Tibial nerve (tissue), 3 donors: ENCODE measurements around the gene REN.

Source experiments
- POLR2A ChIP-seq, 2 donors: fragments of 450-650 bp; IDR thresholded peaks; one replicate each; pipeline ENCODE4 v1.6.1; 2017; ENCODE audit warnings: antibody characterized with exemption in 2 of 2, mild to moderate bottlenecking in 2 of 2, moderate library complexity in 2 of 2
- TF ChIP-seq, protein P1 (sequence below), 5 experiments: fragments of 200-600 bp in 3 of 5; fragments of 450-650 bp in 2 of 5; sonication (generic) in 3 of 5; IDR thresholded peaks; one replicate each; pipeline ENCODE4 v1.5.1; 2016 to 2019; ENCODE audit warnings: antibody characterized with exemption in 5 of 5, mild to moderate bottlenecking in 3 of 5, moderate library complexity in 2 of 5

DNA sequence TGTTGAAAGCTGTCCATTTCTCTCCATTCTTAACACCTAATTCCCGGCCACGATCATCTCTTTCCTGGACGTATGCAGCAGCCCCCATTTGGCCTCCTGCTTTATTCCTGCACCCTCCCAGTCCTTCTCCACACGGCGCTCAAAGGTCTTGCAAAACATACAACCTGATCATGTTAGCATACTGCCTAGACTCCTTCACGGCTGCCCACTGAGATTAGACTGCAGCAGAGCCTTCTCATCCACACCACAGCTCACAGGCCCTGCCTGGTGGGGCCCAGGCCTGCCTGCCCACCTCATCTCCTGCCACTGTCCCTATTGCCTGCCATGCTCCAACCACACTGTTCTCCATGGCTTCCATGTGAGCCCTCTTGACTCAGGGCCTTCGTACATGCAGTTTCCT lies 44.9 kb upstream of the REN start:
- TF ChIP-seq POLR2A (IDR thresholded peaks at IDR 0.05) = no peak
- TF ChIP-seq, protein P1, sequence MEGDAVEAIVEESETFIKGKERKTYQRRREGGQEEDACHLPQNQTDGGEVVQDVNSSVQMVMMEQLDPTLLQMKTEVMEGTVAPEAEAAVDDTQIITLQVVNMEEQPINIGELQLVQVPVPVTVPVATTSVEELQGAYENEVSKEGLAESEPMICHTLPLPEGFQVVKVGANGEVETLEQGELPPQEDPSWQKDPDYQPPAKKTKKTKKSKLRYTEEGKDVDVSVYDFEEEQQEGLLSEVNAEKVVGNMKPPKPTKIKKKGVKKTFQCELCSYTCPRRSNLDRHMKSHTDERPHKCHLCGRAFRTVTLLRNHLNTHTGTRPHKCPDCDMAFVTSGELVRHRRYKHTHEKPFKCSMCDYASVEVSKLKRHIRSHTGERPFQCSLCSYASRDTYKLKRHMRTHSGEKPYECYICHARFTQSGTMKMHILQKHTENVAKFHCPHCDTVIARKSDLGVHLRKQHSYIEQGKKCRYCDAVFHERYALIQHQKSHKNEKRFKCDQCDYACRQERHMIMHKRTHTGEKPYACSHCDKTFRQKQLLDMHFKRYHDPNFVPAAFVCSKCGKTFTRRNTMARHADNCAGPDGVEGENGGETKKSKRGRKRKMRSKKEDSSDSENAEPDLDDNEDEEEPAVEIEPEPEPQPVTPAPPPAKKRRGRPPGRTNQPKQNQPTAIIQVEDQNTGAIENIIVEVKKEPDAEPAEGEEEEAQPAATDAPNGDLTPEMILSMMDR (IDR thresholded peaks at IDR 0.05) = no peak
